Activated T-helper 1 cell treated with Interleukin-2 at 50 U/mL for 16 hours (primary cell): ENCODE results near the gene MEMO1.
"Not testable (repeated sequence)": the region's sequence is repeated elsewhere in the genome, so short reads cannot be mapped to it uniquely, and the experiment has no call there.

Experiments
- DNase-seq: peaks from one replicate; pipeline ENCODE4 v3.0.0-alpha.2; 2020; ENCODE audit warnings: low read depth

Gene MEMO1

GRCh38 chr2:31907491-31907890 lies 103.3 kb downstream of the MEMO1 start:
- DNase-seq = not testable (repeated sequence)

GRCh38 chr2:31903109-31903780 lies 107.6 kb downstream of the MEMO1 start:
- no peak for DNase-seq

DNA sequence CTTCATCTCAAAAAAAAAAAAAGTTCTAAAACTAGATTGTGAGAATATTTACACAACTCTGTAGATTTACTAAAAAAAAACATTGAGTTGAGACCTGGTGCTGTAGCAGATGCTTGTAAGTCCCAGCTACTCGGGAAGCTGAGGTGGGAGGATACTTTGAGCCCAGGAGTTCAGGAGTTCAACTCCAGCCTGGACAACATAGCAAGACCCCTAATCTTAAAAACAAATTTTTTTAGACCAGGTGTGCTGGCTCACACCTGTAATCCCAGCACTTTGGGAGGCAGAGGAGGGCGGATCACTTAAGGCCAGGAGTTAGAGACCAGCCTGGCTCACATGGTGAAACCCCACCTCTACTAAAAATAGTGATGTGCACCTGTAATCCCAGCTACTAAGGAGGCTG lies 108.9 kb downstream of the MEMO1 start:
- no peak for DNase-seq

DNA sequence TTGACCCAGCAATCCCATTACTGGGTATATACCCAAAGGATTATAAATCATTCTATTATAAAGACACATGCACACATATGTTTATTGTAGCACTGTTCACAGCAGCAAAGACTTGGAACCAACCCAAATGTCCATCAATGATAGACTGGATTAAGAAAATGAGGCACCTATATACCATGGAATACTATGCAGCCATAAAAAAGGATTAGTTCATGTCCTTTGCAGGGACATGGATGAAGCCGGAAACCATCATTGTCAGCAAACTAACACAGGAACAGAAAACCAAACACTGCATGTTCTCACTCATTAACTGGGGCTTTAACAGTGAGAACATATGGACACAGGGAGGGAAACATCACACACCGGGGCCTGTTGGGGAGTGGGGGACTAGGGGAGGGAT lies 110.7 kb downstream of the MEMO1 start:
- not testable (repeated sequence) for DNase-seq

DNA sequence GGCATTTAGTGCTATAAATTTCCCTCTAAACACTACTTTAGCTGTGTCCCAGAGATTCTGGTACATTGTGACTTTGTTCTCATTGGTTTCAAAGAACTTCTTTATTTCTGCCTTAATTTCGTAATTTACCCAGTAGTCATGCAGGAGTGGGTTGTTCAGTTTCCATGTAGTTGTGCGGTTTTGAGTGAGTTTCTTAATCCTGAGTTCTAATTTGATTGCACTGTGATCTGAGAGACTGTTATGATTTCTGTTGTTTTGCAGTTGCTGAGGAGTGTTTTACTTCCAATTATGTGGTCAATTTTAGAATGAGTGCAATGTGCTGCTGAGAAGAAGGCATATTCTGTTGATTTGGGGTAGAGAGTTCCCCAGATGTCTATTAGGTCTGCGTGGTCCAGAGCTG lies 112.5 kb downstream of the MEMO1 start:
- DNase-seq = not testable (repeated sequence)

- not testable (repeated sequence) for DNase-seq
Measured at GRCh38 chr2:31897340-31897739, 113.5 kb downstream of the MEMO1 start.

GRCh38 chr2:31896293-31896692 lies 114.5 kb downstream of the MEMO1 start:
- no peak for DNase-seq

DNA sequence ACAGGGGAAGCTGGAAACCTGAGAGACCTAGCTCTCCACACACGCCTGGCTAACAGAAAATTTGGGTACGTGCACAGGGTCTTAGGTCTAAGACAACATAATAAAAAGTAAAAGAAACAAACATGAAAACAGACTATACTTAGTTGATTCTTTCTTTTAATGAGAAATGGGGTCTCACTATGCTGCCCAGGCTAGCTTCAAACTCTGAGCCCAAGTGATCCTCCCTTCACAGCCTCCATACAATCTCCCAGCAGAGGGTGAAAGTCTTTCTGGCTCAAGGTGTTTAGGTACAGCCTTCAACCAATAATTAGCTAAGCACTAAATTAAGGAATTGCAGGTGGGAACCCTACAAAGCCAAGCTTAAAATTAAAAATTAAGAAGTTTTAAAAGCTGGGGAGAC lies 116.2 kb downstream of the MEMO1 start:
- no peak for DNase-seq

GRCh38 chr2:31893094-31893493 lies 117.7 kb downstream of the MEMO1 start:
- no peak for DNase-seq

GRCh38 chr2:31889044-31889443 lies 121.8 kb downstream of the MEMO1 start:
- DNase-seq = no peak

GRCh38 chr2:31888550-31888949 lies 122.3 kb downstream of the MEMO1 start:
- no peak for DNase-seq

DNA sequence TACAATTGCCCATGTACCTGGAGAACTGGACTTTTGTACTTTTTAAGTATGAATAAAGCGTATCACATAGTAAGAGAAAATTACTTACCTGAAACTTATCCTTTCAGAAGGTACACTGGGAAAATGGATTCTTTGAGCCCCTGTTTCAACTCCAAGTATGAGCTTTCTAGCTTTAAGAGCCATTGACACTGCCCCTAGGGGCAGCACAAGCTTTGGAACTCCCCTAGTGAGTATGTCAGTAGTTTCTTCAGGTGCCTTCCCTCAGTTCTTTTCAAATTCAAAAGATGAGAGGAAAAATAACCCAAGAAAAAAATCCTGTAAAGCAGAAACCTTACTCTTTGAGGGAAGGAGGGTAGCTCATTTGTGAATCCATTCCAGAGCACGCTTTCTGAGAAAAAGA lies 124.1 kb downstream of the MEMO1 start:
- DNase-seq = no peak

- DNase-seq = no peak
Measured at GRCh38 chr2:31877008-31877407, 133.8 kb downstream of the MEMO1 start.

- no peak for DNase-seq
Measured at GRCh38 chr2:31874071-31874470, 136.7 kb downstream of the MEMO1 start.

GRCh38 chr2:31865215-31865614 lies 145.6 kb downstream of the MEMO1 start:
- DNase-seq = no peak

GRCh38 chr2:31863867-31864266 lies 146.9 kb downstream of the MEMO1 start:
- no peak for DNase-seq

DNA sequence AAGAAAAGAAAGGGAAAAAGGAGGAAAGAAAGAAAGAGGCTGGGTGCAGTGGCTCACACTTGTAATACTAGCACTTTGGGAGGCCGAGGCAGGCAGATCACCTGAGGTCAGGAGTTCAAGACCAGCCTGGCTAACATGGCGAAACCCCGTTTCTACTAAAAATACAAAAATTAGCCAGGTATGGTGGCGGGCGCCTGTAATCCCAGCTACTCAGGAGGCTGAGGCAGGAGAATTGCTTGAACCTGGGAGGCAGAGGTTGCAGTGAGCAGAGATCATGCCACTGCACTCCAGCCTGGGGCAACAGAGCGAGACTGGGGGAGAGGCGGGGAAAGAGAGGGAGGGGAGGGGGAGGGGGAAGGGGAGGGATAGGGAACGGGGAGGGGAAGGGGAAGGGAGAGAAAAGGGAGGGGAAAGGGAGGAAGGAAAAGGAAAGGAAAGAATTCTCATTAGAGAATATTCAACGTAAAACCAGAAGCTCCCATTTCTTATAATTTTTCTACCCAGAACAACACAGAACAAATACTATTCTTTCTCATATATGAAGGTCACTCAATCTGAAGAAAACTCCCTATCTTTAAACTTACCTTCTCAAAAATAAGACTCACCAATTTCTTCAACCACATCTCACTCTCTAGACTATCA lies 147.7 kb downstream of the MEMO1 start:
- DNase-seq = not testable (repeated sequence)

DNA sequence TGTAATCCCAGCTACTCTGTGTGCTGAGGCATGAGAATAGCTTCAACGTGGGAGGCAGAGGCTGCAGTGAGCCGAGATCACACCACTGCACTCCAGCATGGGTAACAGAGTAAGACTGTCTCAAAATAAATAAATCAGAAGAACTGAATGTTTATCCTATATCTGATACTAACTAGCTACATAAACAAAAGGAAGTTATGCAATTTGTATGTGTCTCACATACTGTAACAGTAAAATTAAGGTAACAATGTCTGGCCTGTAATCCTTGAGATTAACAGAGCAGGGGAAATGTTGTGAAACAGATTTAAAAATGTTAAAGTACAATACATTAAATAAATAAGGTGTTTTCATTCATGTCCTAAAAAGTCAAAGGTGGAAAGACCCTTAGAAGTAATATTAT lies 150.8 kb downstream of the MEMO1 start:
- DNase-seq = no peak

DNA sequence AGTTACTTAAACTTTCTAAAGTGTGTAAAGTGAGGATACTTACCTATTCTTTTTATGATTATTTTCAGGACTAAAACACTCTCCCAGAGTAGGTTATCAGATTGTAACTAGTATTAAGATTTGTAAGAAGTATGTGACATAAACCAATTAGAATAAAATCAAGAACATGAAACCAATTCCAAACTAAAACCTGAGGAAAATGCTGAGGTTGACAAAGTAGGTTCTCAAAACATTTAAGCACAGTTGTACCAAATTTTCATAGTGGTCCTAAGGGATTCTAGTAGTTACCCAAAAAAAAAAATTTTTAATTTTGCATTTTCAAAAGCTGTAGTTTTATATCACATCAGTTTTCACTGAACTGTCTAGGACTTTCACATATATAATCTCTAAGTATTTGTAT lies 157.3 kb downstream of the MEMO1 start:
- no peak for DNase-seq

- not testable (repeated sequence) for DNase-seq
Measured at GRCh38 chr2:31842150-31842549, 168.7 kb downstream of the MEMO1 start.

DNA sequence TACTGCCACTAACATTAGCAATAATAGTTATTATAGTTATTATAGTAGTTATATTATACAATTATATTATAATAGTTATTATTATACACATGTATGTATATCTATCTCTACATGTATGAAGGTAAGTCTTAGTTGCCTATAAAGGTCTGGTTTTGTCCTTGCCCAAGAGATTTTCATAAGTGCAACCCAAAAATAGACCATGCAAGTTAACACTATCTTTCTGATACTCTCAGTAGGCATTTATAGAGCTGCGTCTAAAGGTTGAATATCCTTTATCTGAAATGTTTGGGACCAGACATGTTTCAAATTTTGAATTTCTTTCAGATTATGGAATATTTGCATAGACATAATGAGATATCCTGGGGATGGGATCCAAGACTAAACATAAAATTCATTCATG lies 175.4 kb downstream of the MEMO1 start:
- DNase-seq = no peak

DNA sequence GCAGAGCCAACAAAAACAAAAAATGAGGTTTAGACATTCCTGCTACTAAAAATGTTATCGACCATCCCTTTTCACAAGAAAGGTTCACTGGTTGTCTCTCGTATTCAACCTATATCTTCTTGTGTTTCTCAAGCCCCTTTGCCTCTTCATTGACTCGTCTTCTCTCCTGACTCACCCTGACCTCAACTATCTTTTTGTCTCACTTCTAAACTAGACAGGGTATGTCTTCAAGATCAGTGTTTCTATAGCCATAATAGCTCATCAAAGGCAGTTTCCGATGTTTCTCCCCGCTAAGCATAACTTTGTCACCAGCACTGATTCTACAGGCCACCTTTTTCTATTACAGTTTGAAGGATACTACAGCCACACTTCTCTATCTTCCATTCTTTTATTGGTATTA lies 178.4 kb downstream of the MEMO1 start:
- DNase-seq = no peak

- no peak for DNase-seq
Measured at GRCh38 chr2:31831585-31831984, 179.2 kb downstream of the MEMO1 start.

- DNase-seq = no peak
Measured at GRCh38 chr2:31828891-31829290, 181.9 kb downstream of the MEMO1 start.
